ENCODE data around the gene MAP4K4. TPM values are rescaled to one million over a fixed set of nuclear protein-coding genes. Genes with fewer than 3 reads are reported as not detected.

The MAP4K4 gene
- total and polyA plus RNA-seq, 2 donors from 2014 or later = 8.4 to 62.8 TPM

DNA sequence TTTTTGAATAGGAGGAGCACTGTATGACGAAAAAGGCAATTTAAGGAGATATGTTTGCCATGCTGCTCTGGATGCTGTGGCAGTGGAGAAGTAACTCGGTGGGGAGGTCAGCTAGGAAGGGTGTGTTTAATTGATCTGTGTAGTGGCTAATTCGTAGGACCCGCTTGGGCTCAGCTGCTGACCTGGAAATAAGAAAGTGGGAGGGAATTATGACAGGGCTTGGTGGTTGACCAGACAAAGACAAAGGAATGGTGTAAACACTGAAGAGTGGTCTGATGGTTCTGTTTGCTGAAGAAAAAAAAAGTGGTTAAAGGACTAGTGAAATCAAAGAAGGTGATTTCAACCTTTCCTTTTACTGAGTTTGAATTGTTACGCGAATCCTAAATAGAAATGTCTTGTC is 146.0 kb downstream of the MAP4K4 start:
- FAIRE-seq (no peak), DNase-seq (no peak)
- Histone ChIP-seq H3K9ac (ENCODE audit: low read length in 3 of 3) (no peak overlapping the region), H3K27ac (ENCODE audit: low read depth in 2 of 2, low read length in 2 of 2) (no peak overlapping the region), H3K36me3 (ENCODE audit: control insufficient read depth in 2 of 3, insufficient read depth in 3 of 3, low read length in 3 of 3) (peaks cover 12 to 25% (median 13%) of the 10 kb centered on the region in 3 donors), H3K4me1 (ENCODE audit: control insufficient read depth in 2 of 3, insufficient read depth in 2 of 3, low read depth in 1 of 3, low read length in 3 of 3) (peaks cover 0 to 9% (median 0%) of the 10 kb centered on the region in 3 donors), H3K4me3 (ENCODE audit: low read length in 3 of 3) (no peak overlapping the region), H3K27me3 (ENCODE audit: control insufficient read depth, insufficient read depth, low read length) (no peaks in the 10 kb centered on the region), H3K9me3 (ENCODE audit: control insufficient read depth in 2 of 3, insufficient read depth in 1 of 3, low read length in 3 of 3) (no peaks in the 10 kb centered on the region)
- TF ChIP-seq, protein P1, sequence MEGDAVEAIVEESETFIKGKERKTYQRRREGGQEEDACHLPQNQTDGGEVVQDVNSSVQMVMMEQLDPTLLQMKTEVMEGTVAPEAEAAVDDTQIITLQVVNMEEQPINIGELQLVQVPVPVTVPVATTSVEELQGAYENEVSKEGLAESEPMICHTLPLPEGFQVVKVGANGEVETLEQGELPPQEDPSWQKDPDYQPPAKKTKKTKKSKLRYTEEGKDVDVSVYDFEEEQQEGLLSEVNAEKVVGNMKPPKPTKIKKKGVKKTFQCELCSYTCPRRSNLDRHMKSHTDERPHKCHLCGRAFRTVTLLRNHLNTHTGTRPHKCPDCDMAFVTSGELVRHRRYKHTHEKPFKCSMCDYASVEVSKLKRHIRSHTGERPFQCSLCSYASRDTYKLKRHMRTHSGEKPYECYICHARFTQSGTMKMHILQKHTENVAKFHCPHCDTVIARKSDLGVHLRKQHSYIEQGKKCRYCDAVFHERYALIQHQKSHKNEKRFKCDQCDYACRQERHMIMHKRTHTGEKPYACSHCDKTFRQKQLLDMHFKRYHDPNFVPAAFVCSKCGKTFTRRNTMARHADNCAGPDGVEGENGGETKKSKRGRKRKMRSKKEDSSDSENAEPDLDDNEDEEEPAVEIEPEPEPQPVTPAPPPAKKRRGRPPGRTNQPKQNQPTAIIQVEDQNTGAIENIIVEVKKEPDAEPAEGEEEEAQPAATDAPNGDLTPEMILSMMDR (IDR thresholded peaks at IDR 0.05; ENCODE audit: borderline replicate concordance, extremely low read depth, insufficient read depth) = no peak
- intact Hi-C loops (cut with DNase I) = no loop called here

DNA sequence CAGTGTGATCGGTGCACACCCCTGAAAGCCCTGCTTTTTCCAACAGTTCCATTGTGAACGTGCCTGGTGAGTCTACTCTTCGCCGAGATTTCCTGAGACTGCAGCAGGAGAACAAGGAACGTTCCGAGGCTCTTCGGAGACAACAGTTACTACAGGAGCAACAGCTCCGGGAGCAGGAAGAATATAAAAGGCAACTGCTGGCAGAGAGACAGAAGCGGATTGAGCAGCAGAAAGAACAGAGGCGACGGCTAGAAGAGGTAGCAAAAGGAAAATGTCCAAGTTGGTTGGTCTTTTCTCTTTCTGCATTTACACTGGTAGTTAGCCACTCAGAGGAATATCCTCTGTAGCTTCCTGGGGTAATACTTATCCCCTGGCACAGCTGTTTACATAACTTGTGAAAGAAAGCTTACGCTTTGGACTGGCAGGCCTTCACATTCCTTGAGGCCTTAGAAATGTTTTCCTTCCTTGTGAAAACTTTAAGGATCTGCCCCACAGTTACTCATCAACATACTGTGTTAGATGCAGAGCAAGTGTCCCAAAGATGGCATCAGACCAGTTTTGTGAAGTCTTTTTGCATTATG is 146.6 kb downstream of the MAP4K4 start:
- TF ChIP-seq, protein P1 (IDR thresholded peaks at IDR 0.05; ENCODE audit: borderline replicate concordance, extremely low read depth, insufficient read depth) = no peak
- no peak for DNase-seq
- Histone ChIP-seq H3K27me3 (ENCODE audit: control insufficient read depth, insufficient read depth, low read length) (no peaks in the 10 kb centered on the region), H3K4me1 (ENCODE audit: control insufficient read depth in 2 of 3, insufficient read depth in 2 of 3, low read depth in 1 of 3, low read length in 3 of 3) (peaks cover 0 to 9% (median 0%) of the 10 kb centered on the region in 3 donors), H3K9ac (ENCODE audit: low read length in 3 of 3) (no peak overlapping the region), H3K36me3 (ENCODE audit: control insufficient read depth in 2 of 3, insufficient read depth in 3 of 3, low read length in 3 of 3) (peaks cover 12 to 25% (median 13%) of the 10 kb centered on the region in 3 donors), H3K4me3 (ENCODE audit: low read length in 3 of 3) (no peak overlapping the region), H3K9me3 (ENCODE audit: control insufficient read depth in 2 of 3, insufficient read depth in 1 of 3, low read length in 3 of 3) (no peaks in the 10 kb centered on the region), H3K27ac (ENCODE audit: low read depth in 2 of 2, low read length in 2 of 2) (no peak overlapping the region)
- intact Hi-C loops (cut with DNase I) = no loop called here
- no peak for FAIRE-seq

DNA sequence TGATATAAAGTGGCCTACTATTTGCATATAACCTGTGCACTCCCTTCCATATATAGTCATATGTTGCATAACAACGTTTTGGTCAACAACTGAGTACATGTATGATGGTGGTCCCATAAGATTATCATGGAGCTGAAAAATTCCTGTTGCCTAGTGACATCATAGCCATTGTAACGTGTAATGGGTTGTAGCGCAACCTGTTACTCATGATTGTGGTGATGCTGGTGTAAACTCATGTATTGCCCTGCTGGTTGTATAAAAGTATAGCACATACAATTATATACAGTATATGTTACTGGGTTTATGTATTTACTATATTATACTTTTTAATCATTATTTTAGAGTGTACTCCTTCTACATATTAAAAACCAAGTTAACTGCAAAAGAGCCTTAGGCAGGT is 149.5 kb downstream of the MAP4K4 start:
- FAIRE-seq (no peak), DNase-seq (no peak)
- Histone ChIP-seq H3K9me3 (ENCODE audit: control insufficient read depth in 2 of 3, insufficient read depth in 1 of 3, low read length in 3 of 3) (no peaks in the 10 kb centered on the region), H3K36me3 (ENCODE audit: control insufficient read depth in 2 of 3, insufficient read depth in 3 of 3, low read length in 3 of 3) (peaks cover 10 to 18% (median 10%) of the 10 kb centered on the region in 3 donors), H3K4me1 (ENCODE audit: control insufficient read depth in 2 of 3, insufficient read depth in 2 of 3, low read depth in 1 of 3, low read length in 3 of 3) (peaks cover 0 to 3% (median 0%) of the 10 kb centered on the region in 3 donors), H3K27me3 (ENCODE audit: control insufficient read depth, insufficient read depth, low read length) (no peaks in the 10 kb centered on the region), H3K4me3 (ENCODE audit: low read length in 3 of 3) (no peak overlapping the region), H3K9ac (ENCODE audit: low read length in 3 of 3) (no peak overlapping the region), H3K27ac (ENCODE audit: low read depth in 2 of 2, low read length in 2 of 2) (no peak overlapping the region)
- TF ChIP-seq, protein P1 (IDR thresholded peaks at IDR 0.05; ENCODE audit: borderline replicate concordance, extremely low read depth, insufficient read depth) = no peak
- intact Hi-C loops (cut with DNase I) = no loop called here

All from kidney (tissue), 14 donors.